K562 (cell line): ENCODE measurements around the gene ANKRD13A. TPM values are rescaled to one million over a fixed set of nuclear protein-coding genes. Genes with fewer than 3 reads are reported as not detected.

Experiments used
- DDX20 ChIP-seq: fragments of 450-650 bp; IDR thresholded peaks from 2 replicates; pipeline ENCODE4 v1.6.1; 2016; ENCODE audit warnings: missing genetic modification characterization, low read depth, mild to moderate bottlenecking, missing compliant biosample characterization, moderate library complexity
- FOXJ2 ChIP-seq: fragments of 200-800 bp; sonication (Bioruptor generic); IDR thresholded peaks from 2 replicates; pipeline ENCODE4 v1.6.1; 2016; ENCODE audit warnings: missing genetic modification characterization, missing compliant biosample characterization
- HINFP ChIP-seq: fragments of 450-650 bp; conservative IDR thresholded peaks from 2 replicates; pipeline ENCODE4 v1.6.1; 2016; ENCODE audit warnings: missing genetic modification characterization, low read depth, mild to moderate bottlenecking, control low read depth, missing compliant biosample characterization
- KAT2B ChIP-seq: IDR thresholded peaks from one replicate; pipeline ENCODE4 v1.6.1; 2012; ENCODE audit warnings: low read depth, mild to moderate bottlenecking, control low read depth, inconsistent platforms, low read length, moderate library complexity
- MEF2A ChIP-seq: IDR thresholded peaks from 2 replicates; pipeline ENCODE4 v1.6.1; 2011; ENCODE audit warnings: low read depth, mild to moderate bottlenecking, low read length, moderate library complexity; ENCODE audit not compliant: control insufficient read depth
- MYNN ChIP-seq, 2 experiments: sonication (generic); formaldehyde crosslinking in 1 of 2; IDR thresholded peaks; 2 replicates each; pipeline versions ENCODE4 v1.5.0 to v1.6.1; 2016 to 2020; ENCODE audit warnings: antibody characterized with exemption in 1 of 2, missing genetic modification reagents in 1 of 2
- NCOA6 ChIP-seq: fragments of 450-650 bp; IDR thresholded peaks from 2 replicates; pipeline ENCODE4 v1.6.1; 2017; ENCODE audit warnings: mild to moderate bottlenecking
- NONO ChIP-seq, 2 experiments: fragments of 200-400 bp in 1 of 2; fragments of 450-650 bp in 1 of 2; formaldehyde crosslinking in 1 of 2; IDR thresholded peaks; 2 replicates each; pipeline ENCODE4 v1.6.1; 2017; ENCODE audit warnings: low read depth in 2 of 2, mild to moderate bottlenecking in 2 of 2, moderate library complexity in 2 of 2, low read length in 1 of 2
- PHB ChIP-seq: fragments of 250-450 bp; sonication (Bioruptor Pico); IDR thresholded peaks from 2 replicates; pipeline ENCODE4 v1.5.0; 2021
- RAD21 ChIP-seq, 2 experiments: fragments of 250-450 bp in 1 of 2; fragments of 450-650 bp in 1 of 2; sonication (Bioruptor Pico) in 1 of 2; formaldehyde crosslinking in 1 of 2; IDR thresholded peaks in 1 of 2; conservative IDR thresholded peaks in 1 of 2; 2 replicates each; pipeline versions ENCODE4 v1.4.0 to v1.8.0; 2020 to 2022; ENCODE audit warnings: mild to moderate bottlenecking in 2 of 2, moderate library complexity in 1 of 2
- RB1 ChIP-seq: fragments of 450-650 bp; IDR thresholded peaks from 2 replicates; pipeline ENCODE4 v1.6.1; 2017; ENCODE audit warnings: low read depth, mild to moderate bottlenecking
- RBM14 ChIP-seq: fragments of 200-400 bp; formaldehyde crosslinking; IDR thresholded peaks from 2 replicates; pipeline ENCODE4 v1.6.1; 2018; ENCODE audit warnings: low read depth, mild to moderate bottlenecking, low read length, moderate library complexity, borderline replicate concordance; ENCODE audit not compliant: insufficient read depth
- RBM15 ChIP-seq: fragments of 200-400 bp; formaldehyde crosslinking; IDR thresholded peaks from 2 replicates; pipeline ENCODE4 v1.6.1; 2018; ENCODE audit warnings: mild to moderate bottlenecking, low read length, moderate library complexity; ENCODE audit not compliant: insufficient read depth
- TGIF2 ChIP-seq: sonication (generic); formaldehyde crosslinking; IDR thresholded peaks from 2 replicates; pipeline ENCODE4 v1.8.1; 2022; ENCODE audit warnings: mild to moderate bottlenecking, missing genetic modification reagents, moderate library complexity
- THRAP3 ChIP-seq: fragments of 450-650 bp; IDR thresholded peaks from 2 replicates; pipeline ENCODE4 v1.6.1; 2016; ENCODE audit warnings: mild to moderate bottlenecking, inconsistent platforms, borderline replicate concordance
- ZKSCAN8 ChIP-seq: fragments of 200-800 bp; sonication (Bioruptor generic); IDR thresholded peaks from 2 replicates; pipeline ENCODE4 v1.6.1; 2016; ENCODE audit warnings: missing genetic modification characterization, missing compliant biosample characterization
- ZNF354B ChIP-seq: fragments of 250-450 bp; sonication (Bioruptor Pico); IDR thresholded peaks from 2 replicates; pipeline ENCODE4 v1.4.0; 2020
- ZNF41 ChIP-seq: fragments of 250-450 bp; sonication (Bioruptor Pico); conservative IDR thresholded peaks from 2 replicates; pipeline ENCODE4 v1.4.0; 2020; ENCODE audit warnings: mild to moderate bottlenecking
- ZNF668 ChIP-seq: fragments of 250-450 bp; sonication (Bioruptor Pico); IDR thresholded peaks from 2 replicates; pipeline ENCODE4 v1.8.0; 2022; ENCODE audit warnings: mild to moderate bottlenecking, inconsistent platforms
- ZNF77 ChIP-seq: fragments of 250-450 bp; sonication (Bioruptor Pico); IDR thresholded peaks from 2 replicates; pipeline ENCODE4 v1.5.0; 2020
- polyA plus RNA-seq, 8 experiments: library from polyadenylated mRNA; depleted of rRNA in 4 of 8; stranded (reverse) in 5 of 8; unstranded in 3 of 8; fragments of >200 nt; fragmentation: Nextera tagmentation in 2 of 8; fragmentation: Illumina TruSeq in 1 of 8; extraction: Ambion mirVana in 2 of 8; extraction: Trizol in 1 of 8; gene quantifications; 2 replicates each; pipeline versions ENCODE4 v1.2.1 to v1.2.3, GENCODE V29; 2011 to 2014; ENCODE audit warnings: inconsistent platforms in 1 of 8, missing spikeins in 1 of 8
- total RNA-seq, 7 experiments: library from RNA; depleted of rRNA in 6 of 7; stranded (reverse); fragments of >200 nt in 6 of 7; fragmentation: Illumina TruSeq in 2 of 7; extraction: Trizol in 2 of 7; gene quantifications; 2 replicates each; pipeline versions ENCODE4 v1.2.1 to v1.2.3, GENCODE V29; 2011 to 2021; ENCODE audit warnings: low replicate concordance in 1 of 7
- TF ChIP-seq, protein P1 (sequence below): sonication (generic); formaldehyde crosslinking; IDR thresholded peaks from 2 replicates; pipeline ENCODE4 v1.9.0; 2022; ENCODE audit warnings: mild to moderate bottlenecking, missing genetic modification reagents
- TF ChIP-seq, protein P2 (sequence below), 2 experiments: fragments of 450-650 bp; conservative IDR thresholded peaks; 2 replicates each; pipeline ENCODE4 v1.6.1; 2017; ENCODE audit warnings: mild to moderate bottlenecking in 2 of 2, moderate library complexity in 2 of 2

ANKRD13A gene
- total and polyA plus RNA-seq, 9 of the 15 experiments (the other 6 are each of a cell fraction or from before 2014, with no cell fraction given) = 5.0 to 55.0 (median 41.5) TPM

GRCh38 chr12:110079477-110080400 lies 80.5 kb downstream of the ANKRD13A start (continued):
- peak; percentile 92 for TF ChIP-seq MEF2A
- TF ChIP-seq RB1 = peak; percentile 16; the same call in 1 of the 2 replicates
- no peak for TF ChIP-seq KAT2B
- TF ChIP-seq MYNN (IDR thresholded peaks at IDR 0.05) = no peak
- TF ChIP-seq MYNN (CRISPR knock-in tag; IDR thresholded peaks at IDR 0.05) = no peak
- TF ChIP-seq NONO (IDR thresholded peaks at IDR 0.05; ENCODE audit: low read depth in 2 of 2, low read length in 1 of 2) = no peak
- TF ChIP-seq, protein P1, sequence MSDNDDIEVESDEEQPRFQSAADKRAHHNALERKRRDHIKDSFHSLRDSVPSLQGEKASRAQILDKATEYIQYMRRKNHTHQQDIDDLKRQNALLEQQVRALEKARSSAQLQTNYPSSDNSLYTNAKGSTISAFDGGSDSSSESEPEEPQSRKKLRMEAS (CRISPR knock-in tag) = peak; percentile 97
- TF ChIP-seq FOXJ2 (tag) = peak; percentile 84
- TF ChIP-seq PHB = no peak
- TF ChIP-seq RBM15 = no peak
- TF ChIP-seq ZKSCAN8 (CRISPR knock-in tag) = peak; percentile 88
- 0 out of 2 replicates have a peak, but pooled peaks have one; percentile 58 for TF ChIP-seq ZNF354B (CRISPR knock-in tag)
- no peak for TF ChIP-seq NCOA6
- peak; percentile 66; the same call in 1 of the 2 replicates for TF ChIP-seq ZNF668
- TF ChIP-seq, protein P2, sequence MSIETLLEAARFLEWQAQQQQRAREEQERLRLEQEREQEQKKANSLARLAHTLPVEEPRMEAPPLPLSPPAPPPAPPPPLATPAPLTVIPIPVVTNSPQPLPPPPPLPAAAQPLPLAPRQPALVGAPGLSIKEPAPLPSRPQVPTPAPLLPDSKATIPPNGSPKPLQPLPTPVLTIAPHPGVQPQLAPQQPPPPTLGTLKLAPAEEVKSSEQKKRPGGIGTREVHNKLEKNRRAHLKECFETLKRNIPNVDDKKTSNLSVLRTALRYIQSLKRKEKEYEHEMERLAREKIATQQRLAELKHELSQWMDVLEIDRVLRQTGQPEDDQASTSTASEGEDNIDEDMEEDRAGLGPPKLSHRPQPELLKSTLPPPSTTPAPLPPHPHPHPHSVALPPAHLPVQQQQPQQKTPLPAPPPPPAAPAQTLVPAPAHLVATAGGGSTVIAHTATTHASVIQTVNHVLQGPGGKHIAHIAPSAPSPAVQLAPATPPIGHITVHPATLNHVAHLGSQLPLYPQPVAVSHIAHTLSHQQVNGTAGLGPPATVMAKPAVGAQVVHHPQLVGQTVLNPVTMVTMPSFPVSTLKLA (conservative IDR thresholded peaks at IDR 0.05) = peak; percentile 87 to 92
- 0 out of 4 replicates have a peak, but pooled peaks of 1 of the 2 experiments have one; percentile 8 for TF ChIP-seq RAD21 (CRISPR knock-in tag; conservative IDR thresholded peaks at IDR 0.05 in 1 of 2, IDR thresholded peaks at IDR 0.05 in 1 of 2)
- TF ChIP-seq RBM14 = no peak
- peak; percentile 65; the same call in 1 of the 2 replicates for TF ChIP-seq ZNF41 (CRISPR knock-in tag)
- TF ChIP-seq HINFP (tag) = peak; percentile 59
- TF ChIP-seq DDX20 (tag) = peak; percentile 57; the same call in 1 of the 2 replicates
- TF ChIP-seq ZNF77 (CRISPR knock-in tag) = no peak
- 0 out of 2 replicates have a peak, but pooled peaks have one; percentile 34 for TF ChIP-seq THRAP3
- TF ChIP-seq TGIF2 (CRISPR knock-in tag) = peak; percentile 55; the same call in 1 of the 2 replicates
